GM10266 (cell line): ENCODE results near the gene GLA.

ENCODE experiments used
- DNase-seq: peaks from one replicate; pipeline ENCODE4 v3.0.0; 2012; ENCODE audit errors: extremely low spot score
- CTCF ChIP-seq: IDR thresholded peaks from 2 replicates; pipeline ENCODE4 v1.5.1; 2012; ENCODE audit warnings: mild to moderate bottlenecking, low read depth; ENCODE audit not compliant: control insufficient read depth, insufficient read depth; ENCODE audit errors: missing control alignments

GLA gene

GRCh38 chrX:101429934-101430333, 22.2 kb upstream of the GLA start:
- TF ChIP-seq CTCF: no peak
- no peak for DNase-seq

- no peak for DNase-seq
- TF ChIP-seq CTCF: no peak
Measured at GRCh38 chrX:101427954-101428353, 20.2 kb upstream of the GLA start.

DNA sequence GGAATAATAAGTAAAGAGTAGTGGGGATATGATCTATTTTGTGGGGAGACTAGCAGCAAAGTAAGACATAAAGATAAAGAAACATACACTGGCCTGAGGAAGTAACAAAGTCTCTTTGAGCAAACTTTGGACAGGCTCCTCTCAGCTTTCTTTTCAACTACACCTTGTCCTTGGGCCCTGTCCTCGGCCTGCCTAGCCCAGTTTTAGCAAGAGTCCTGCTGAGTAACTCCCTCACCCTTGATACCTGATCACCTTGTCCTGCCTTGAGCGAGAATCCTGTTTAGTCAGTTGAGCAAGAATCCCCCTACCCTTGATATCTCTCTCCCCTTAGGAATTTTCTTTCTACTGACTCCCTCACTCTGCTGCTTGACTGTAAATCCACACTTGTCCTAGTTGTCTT, 11.8 kb upstream of the GLA start:
- TF ChIP-seq CTCF: no peak
- DNase-seq: no peak

DNA sequence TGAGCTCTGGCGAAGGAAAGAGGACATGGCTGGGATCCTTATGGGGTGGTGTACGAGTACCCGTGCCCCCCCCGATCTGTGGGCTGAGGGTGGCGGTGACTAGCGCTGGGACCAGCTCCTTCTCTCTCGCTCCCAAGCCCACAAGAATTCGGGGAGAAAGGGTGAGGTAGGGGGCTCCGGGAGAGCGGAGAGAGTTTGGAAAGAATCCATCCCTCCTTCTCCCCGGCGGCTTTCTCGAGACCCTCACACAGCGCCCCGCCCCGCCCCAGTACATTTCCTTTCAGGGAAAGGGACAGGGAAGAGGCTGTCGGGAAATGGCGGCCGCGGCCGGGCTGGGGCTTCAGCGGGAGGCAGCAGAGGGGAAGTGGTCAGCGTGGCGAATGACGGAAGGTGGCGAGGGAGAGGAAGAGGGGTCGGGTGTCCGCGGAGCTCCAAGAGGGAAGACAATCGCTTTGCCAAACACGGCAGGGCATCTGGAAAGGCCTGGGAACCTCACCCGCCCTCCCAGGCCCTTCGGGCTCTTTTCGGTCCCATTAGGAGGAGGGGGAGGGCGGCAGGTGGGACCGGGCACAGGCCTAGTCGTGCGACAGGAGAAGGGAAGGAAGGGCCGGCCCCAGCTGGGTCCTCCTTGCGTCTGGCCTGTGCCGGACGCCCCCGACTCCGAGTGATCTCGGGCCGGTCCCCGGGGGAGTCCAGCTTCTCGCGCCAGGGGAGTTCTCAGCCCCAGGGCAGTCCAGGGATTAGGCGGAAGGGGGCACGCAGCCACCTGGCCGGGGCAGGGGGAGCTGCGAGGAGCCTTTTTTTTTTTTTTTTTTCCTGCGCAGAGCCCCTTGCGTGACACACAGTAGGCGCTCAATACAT, 10.5 kb upstream of the GLA start:
- TF ChIP-seq CTCF: no peak
- DNase-seq: peak; percentile 14

DNA sequence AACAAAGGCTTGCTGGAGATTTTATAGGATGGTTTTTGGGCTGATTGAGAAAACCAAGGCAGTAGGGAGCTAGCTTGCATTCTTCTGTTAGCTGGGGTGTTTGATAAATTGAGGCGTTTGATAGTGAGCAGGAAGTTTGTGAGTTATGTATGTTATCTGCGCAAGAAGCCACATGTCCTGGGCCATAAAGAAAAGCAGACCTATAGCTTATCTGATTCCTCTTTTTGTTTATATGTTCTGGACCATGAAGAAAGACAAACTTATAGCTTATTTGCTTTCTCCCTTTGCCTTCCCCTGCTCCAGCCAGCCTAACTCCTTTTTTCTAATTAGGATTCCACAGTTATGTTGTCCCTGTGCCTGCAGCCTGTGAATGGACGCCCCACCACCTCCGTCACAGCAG, 9.5 kb upstream of the GLA start:
- DNase-seq: no peak
- no peak for TF ChIP-seq CTCF

DNA sequence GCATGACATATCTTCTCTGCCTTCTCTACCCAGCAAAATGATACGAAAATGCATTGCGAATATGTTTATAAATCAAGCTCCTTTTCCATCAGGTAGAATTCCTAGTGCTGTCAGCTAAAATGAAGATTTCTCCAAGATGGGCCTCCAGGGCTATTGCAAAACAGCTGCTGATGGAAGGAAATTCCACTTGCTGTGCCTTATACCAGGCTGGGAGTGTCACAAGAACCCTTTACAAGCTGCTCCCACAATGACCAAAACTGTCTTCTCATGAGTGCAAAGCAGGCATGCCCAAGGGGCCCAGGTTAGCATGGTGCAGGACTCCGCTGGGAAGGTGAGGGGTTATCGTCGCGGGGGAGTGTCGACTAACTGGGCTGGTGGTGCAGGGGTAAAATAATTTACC, 9.0 kb upstream of the GLA start:
- DNase-seq: no peak
- TF ChIP-seq CTCF: no peak

GRCh38 chrX:101415180-101416145, 7.7 kb upstream of the GLA start:
- peak; percentile 36 for DNase-seq
- peak; percentile 43 for TF ChIP-seq CTCF
